Measurements from ENCODE around the gene CFAP91.

DNA sequence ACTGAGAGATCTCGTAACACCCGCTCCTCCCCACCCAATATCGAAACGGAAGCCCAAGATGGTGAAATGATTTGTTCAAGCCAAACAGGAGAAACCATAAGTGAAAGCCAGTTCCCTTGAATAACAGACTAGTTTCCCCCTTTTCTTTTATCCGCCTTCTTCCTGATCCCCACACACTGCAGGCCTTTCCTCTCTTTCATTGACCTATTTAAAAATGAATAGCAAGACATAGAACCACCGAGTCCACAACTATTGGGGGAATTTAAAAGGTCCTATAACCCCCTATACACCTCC lies 25.2 kb upstream of the CFAP91 start:
- TF ChIP-seq CTCF (IDR thresholded peaks at IDR 0.05) (no peak), POLR2AphosphoS5 (IDR thresholded peaks at IDR 0.05) (no peak), POLR2A (IDR thresholded peaks at IDR 0.05) (no peak)

All from suprapubic skin (tissue), 4 donors.